ENCODE results near the gene PTPRM. TPM values are rescaled to one million over a fixed set of nuclear protein-coding genes. Genes with fewer than 3 reads are reported as not detected.

PTPRM gene
- total and polyA plus RNA-seq, 2 donors, result 60.9 to 112 TPM

DNA sequence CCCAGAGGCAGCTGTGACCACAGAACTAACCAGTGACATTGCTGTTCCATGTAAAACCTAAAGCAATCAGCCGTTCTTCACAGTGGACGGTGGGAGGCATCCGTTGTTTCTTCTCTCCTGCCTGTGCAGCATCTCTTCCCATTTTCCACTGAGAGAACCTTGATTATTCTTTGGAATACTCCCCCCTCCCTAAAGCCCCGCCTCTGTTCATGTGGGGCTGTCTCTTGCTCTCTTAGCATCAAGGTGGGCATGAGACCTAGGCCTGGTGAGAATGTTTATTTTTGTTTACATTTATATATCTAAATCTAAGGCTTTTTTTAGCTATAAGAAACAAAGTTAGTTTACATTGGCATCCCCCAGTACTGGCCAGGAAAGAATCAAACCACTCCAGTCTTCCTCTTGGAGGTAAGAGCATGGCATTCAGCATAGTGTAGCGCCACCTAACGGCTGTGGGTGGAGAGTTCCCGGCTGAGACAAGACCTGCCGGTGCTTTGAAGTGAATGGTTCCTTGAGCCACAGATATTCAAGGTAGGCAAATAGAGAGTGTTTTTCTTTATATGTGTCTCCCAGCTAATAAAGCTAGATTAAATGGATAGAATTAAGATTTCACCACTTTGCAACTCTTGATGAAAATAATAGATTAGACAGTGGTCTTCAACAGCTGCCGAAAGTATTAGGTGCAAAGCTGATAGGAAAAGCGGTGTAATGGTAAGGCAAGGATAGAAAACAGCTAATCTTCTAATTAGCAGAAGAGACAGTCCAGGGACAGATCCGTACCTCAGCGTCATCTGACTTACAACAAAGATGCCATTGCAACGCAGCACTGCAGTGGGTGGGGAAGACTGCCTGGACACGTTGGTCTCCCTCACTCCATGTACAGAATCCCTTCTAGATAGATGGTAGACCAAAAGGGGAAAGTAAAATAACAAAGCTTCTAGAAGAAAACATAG, 822.5 kb downstream of the PTPRM start:
- no peaks in the 10 kb centered on the region for H3K4me1 ChIP-seq (ENCODE audit: insufficient read depth)
- DNase-seq (ENCODE audit: extremely low spot score), result no peak
- WGBS, result 72% methylated on average over 14 of the region's 14 CpGs

DNA sequence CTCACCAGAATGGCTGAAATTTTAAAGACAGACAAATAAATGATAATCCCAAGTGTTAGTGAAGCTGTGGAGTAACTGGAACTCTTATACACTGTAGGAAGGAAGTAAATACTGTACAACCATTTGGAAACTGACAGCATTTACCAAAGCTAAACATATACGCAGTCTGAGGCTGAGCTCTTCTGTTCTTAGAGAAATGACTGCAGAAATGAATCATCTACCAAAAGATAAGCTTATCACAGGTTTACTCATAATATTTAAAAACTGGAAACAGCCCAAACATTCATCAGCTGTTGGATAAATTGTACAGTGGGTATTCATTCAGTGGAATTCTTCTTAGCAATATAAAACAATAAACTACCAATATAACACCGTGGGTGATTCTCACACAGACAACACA, 824.0 kb downstream of the PTPRM start:
- H3K36me3 ChIP-seq (ENCODE audit: insufficient read depth), result peaks cover 9% of the 10 kb centered on the region

More for the DNA sequence above, 822.5 kb downstream of the PTPRM start:
- Histone ChIP-seq H3K27ac (ENCODE audit: low read depth) (no peak overlapping the region), H3K36me3 (ENCODE audit: insufficient read depth) (peaks cover 5% of the 10 kb centered on the region), H3K4me3 (ENCODE audit: low read depth, low read length) (no peak overlapping the region)

GRCh38 chr18:8396254-8396653, 829.1 kb downstream of the PTPRM start:
- Histone ChIP-seq H3K36me3 (ENCODE audit: insufficient read depth) (peaks cover 9% of the 10 kb centered on the region), H3K4me1 (ENCODE audit: insufficient read depth) (no peaks in the 10 kb centered on the region), H3K27ac (ENCODE audit: low read depth) (no peak overlapping the region), H3K4me3 (ENCODE audit: low read depth, low read length) (no peak overlapping the region)
- 94% methylated on average over 7 of the region's 7 CpGs for WGBS
- DNase-seq (ENCODE audit: extremely low spot score), result no peak

More for the DNA sequence above, 824.0 kb downstream of the PTPRM start:
- no peak overlapping the region for H3K4me3 ChIP-seq (ENCODE audit: low read depth, low read length)
- DNase-seq (ENCODE audit: extremely low spot score), result no peak
- no peak overlapping the region for H3K27ac ChIP-seq (ENCODE audit: low read depth)
- no peaks in the 10 kb centered on the region for H3K4me1 ChIP-seq (ENCODE audit: insufficient read depth)
- WGBS, result 53% methylated on average over 2 of the region's 2 CpGs

- 79% methylated on average over 12 of the region's 12 CpGs for WGBS
- no peak for DNase-seq (ENCODE audit: extremely low spot score)
Observed at GRCh38 chr18:8397034-8397433, 829.9 kb downstream of the PTPRM start.

GRCh38 chr18:8399138-8399537, 832.0 kb downstream of the PTPRM start:
- no peak for DNase-seq (ENCODE audit: extremely low spot score)
- Histone ChIP-seq H3K36me3 (ENCODE audit: insufficient read depth) (peaks cover 9% of the 10 kb centered on the region), H3K4me1 (ENCODE audit: insufficient read depth) (no peaks in the 10 kb centered on the region), H3K4me3 (ENCODE audit: low read depth, low read length) (no peak overlapping the region), H3K27ac (ENCODE audit: low read depth) (no peak overlapping the region)
- 82% methylated on average over 8 of the region's 8 CpGs for WGBS

More at GRCh38 chr18:8397034-8397433, 829.9 kb downstream of the PTPRM start:
- Histone ChIP-seq H3K36me3 (ENCODE audit: insufficient read depth) (peaks cover 9% of the 10 kb centered on the region), H3K4me3 (ENCODE audit: low read depth, low read length) (no peak overlapping the region), H3K4me1 (ENCODE audit: insufficient read depth) (no peaks in the 10 kb centered on the region), H3K27ac (ENCODE audit: low read depth) (no peak overlapping the region)

DNA sequence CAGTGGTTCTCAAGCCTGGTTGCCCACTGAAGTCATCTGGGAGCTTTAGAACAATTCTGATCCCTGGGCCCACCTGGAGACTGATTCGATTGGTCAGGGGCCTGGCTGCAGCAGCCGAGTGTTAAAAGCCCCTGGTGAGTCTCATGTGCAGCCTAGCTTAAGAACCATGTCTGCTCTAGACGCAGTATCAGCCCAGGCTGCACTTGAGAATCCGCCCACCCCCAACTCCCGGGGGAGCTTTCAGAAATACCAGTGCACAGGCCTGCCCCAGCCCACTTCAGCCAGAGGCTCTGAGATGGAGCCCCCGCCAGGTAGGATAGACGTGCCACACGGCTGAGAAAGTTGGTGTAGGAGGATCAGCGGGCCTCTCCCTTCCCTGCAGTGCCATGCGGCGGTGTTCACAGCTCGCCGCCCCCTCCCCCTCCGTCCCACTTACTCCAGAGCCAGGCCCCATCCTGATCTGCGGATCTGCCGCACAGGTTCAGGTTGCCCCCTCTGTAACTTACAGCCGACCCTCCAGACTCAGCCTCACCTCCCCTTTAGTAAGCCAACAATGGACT, 833.2 kb downstream of the PTPRM start:
- H3K36me3 ChIP-seq (ENCODE audit: insufficient read depth), result peaks cover 1% of the 10 kb centered on the region
- 93% methylated on average over 17 of the region's 17 CpGs for WGBS

GRCh38 chr18:8400825-8401224, 833.7 kb downstream of the PTPRM start:
- WGBS, result 49% methylated on average over 2 of the region's 2 CpGs

More for the DNA sequence above, 833.2 kb downstream of the PTPRM start:
- Histone ChIP-seq H3K4me3 (ENCODE audit: low read depth, low read length) (no peak overlapping the region), H3K27ac (ENCODE audit: low read depth) (no peak overlapping the region), H3K4me1 (ENCODE audit: insufficient read depth) (no peaks in the 10 kb centered on the region)
- DNase-seq (ENCODE audit: extremely low spot score), result no peak

DNA sequence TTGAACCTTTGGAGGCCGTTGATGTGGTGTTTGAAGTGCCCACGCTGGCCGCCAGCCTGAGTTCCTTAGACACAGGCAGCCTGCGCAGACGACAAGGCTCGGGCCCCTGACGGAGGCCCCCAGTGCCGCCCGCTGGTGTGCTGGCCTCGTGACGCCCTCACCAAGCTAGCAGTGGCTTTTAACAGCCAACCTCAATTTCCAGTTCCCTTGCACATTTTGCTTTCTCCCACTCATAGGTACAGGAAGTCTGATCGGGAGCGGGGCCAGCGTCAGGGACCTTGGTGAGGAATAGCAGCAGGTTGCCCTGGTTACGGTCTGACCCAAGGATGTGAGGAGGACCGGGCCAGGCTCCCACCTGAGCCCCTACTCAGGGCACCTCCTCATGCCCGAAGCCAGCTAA, 834.5 kb downstream of the PTPRM start:
- Histone ChIP-seq H3K4me1 (ENCODE audit: insufficient read depth) (no peaks in the 10 kb centered on the region), H3K36me3 (ENCODE audit: insufficient read depth) (peaks cover 2% of the 10 kb centered on the region), H3K4me3 (ENCODE audit: low read depth, low read length) (no peak overlapping the region), H3K27ac (ENCODE audit: low read depth) (no peak overlapping the region)
- no peak for DNase-seq (ENCODE audit: extremely low spot score)
- WGBS, result 92% methylated on average over 17 of the region's 17 CpGs

More at GRCh38 chr18:8400825-8401224, 833.7 kb downstream of the PTPRM start:
- H3K36me3 ChIP-seq (ENCODE audit: insufficient read depth), result peaks cover 2% of the 10 kb centered on the region
- H3K4me3 ChIP-seq (ENCODE audit: low read depth, low read length), result no peak overlapping the region
- no peaks in the 10 kb centered on the region for H3K4me1 ChIP-seq (ENCODE audit: insufficient read depth)
- DNase-seq (ENCODE audit: extremely low spot score), result no peak
- no peak overlapping the region for H3K27ac ChIP-seq (ENCODE audit: low read depth)

DNA sequence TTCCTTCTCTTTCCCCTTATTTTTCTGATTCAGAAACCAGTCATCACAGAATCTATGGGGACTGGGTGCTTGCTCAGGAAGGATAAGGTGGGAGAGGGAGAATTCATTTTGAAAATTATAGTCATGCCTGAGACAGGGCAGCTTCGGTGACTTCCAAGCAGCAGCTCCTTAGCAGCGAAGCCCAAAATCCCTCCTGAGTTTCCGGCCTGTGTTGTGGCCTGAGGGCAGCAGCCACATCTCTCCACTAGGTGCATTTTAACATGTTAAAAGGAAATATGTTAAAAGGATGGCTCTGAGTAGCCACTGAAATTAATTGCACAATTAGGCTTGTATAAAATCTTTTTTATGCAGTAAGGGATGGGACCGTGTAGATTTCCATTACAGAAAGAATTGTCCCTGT, 835.1 kb downstream of the PTPRM start:
- 90% methylated on average over 4 of the region's 4 CpGs for WGBS
- peaks cover 4% of the 10 kb centered on the region for H3K36me3 ChIP-seq (ENCODE audit: insufficient read depth)
- no peak for DNase-seq (ENCODE audit: extremely low spot score)

GRCh38 chr18:8403713-8404112, 836.6 kb downstream of the PTPRM start:
- H3K4me3 ChIP-seq (ENCODE audit: low read depth, low read length), result no peak overlapping the region
- peaks cover 5% of the 10 kb centered on the region for H3K36me3 ChIP-seq (ENCODE audit: insufficient read depth)
- WGBS, result 95% methylated on average over 2 of the region's 2 CpGs
- no peak for DNase-seq (ENCODE audit: extremely low spot score)
- no peaks in the 10 kb centered on the region for H3K4me1 ChIP-seq (ENCODE audit: insufficient read depth)
- H3K27ac ChIP-seq (ENCODE audit: low read depth), result no peak overlapping the region

More for the DNA sequence above, 835.1 kb downstream of the PTPRM start:
- Histone ChIP-seq H3K4me3 (ENCODE audit: low read depth, low read length) (no peak overlapping the region), H3K4me1 (ENCODE audit: insufficient read depth) (no peaks in the 10 kb centered on the region), H3K27ac (ENCODE audit: low read depth) (no peak overlapping the region)

DNA sequence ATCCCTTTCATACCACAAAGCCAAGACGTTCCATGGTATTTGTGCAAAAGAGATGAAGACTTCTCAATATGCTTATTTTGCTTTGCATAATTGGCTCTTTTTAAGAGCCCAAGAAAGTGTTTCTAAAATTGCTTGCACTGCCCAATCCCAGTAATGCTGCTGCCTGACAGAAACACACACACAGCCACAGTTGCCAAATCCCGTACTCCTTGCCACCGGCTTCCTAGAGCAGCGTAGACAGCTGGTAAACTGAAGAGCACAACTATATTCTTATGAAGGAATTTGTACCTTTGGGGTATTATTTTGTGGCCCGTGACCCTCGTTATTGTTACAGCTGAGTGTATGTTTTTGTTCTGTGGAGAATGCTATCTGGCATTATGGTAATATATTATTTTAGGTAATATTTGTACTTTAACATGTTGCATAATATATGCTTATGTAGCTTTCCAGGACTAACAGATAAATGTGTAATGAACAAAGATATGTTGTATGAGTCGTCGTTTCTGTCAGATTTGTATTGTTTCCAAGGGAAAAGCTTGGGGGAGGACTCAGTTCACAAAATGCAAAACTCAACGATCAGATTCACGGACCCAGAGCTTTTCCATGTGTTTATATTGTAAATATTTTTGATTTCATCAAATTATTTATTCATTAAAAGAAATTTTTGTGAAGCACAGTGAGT, 839.2 kb downstream of the PTPRM start:
- Histone ChIP-seq H3K36me3 (ENCODE audit: insufficient read depth) (peaks cover 5% of the 10 kb centered on the region), H3K27ac (ENCODE audit: low read depth) (no peak overlapping the region), H3K4me3 (ENCODE audit: low read depth, low read length) (no peak overlapping the region), H3K4me1 (ENCODE audit: insufficient read depth) (no peaks in the 10 kb centered on the region)
- WGBS, result 82% methylated on average over 10 of the region's 10 CpGs
- DNase-seq (ENCODE audit: extremely low spot score), result no peak

DNA sequence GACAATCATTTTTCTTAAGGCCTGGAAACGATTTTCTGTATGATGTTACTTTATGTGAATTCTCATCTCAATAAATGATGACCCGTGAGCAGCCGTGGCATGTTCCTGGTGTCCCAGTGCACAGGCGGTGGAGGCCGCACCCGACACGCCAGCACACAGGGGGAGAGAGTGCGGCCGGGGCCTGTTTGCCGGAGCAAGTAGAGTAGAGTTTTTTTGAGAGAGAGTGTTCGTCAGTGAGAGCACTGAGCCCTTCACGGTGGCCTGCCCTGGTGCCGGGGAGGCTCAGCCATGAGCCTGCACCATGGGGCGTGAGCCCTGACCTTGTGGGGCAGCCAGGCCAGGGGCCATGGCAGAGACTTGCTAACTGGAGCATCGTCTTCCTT, 839.7 kb downstream of the PTPRM start:
- DNase-seq (ENCODE audit: extremely low spot score), result no peak
- no peak overlapping the region for H3K4me3 ChIP-seq (ENCODE audit: low read depth, low read length)
- no peaks in the 10 kb centered on the region for H3K4me1 ChIP-seq (ENCODE audit: insufficient read depth)
- H3K27ac ChIP-seq (ENCODE audit: low read depth), result no peak overlapping the region
- WGBS, result 93% methylated on average over 15 of the region's 15 CpGs
- H3K36me3 ChIP-seq (ENCODE audit: insufficient read depth), result peaks cover 5% of the 10 kb centered on the region

DNA sequence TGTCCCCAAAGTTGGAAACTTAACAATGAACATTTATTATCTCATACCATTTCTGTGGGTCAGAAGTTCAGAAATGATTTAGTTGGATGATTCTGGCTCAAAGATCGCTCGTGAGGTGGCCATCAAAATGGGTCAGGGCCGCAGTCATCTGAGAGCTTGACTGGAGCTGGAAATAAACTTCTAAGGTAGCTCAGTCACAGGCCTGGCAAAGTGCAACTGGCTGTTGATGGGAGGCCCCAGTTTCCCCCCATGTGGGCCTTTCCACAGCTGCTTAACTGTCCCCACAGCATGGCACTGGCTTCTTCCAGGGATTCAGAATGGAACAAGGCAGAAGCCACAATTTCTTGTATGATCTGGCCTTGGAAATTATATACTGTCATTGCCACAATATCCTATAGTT, 842.0 kb downstream of the PTPRM start:
- Histone ChIP-seq H3K36me3 (ENCODE audit: insufficient read depth) (peaks cover 5% of the 10 kb centered on the region), H3K4me1 (ENCODE audit: insufficient read depth) (no peaks in the 10 kb centered on the region)
- WGBS, result 97% methylated on average over 3 of the region's 3 CpGs

More for the DNA sequence above, 842.0 kb downstream of the PTPRM start:
- Histone ChIP-seq H3K4me3 (ENCODE audit: low read depth, low read length) (no peak overlapping the region), H3K27ac (ENCODE audit: low read depth) (no peak overlapping the region)
- DNase-seq (ENCODE audit: extremely low spot score), result no peak

All from urinary bladder (tissue), 4 donors.